Measurements from ENCODE around the gene PRPSAP1.

DNA sequence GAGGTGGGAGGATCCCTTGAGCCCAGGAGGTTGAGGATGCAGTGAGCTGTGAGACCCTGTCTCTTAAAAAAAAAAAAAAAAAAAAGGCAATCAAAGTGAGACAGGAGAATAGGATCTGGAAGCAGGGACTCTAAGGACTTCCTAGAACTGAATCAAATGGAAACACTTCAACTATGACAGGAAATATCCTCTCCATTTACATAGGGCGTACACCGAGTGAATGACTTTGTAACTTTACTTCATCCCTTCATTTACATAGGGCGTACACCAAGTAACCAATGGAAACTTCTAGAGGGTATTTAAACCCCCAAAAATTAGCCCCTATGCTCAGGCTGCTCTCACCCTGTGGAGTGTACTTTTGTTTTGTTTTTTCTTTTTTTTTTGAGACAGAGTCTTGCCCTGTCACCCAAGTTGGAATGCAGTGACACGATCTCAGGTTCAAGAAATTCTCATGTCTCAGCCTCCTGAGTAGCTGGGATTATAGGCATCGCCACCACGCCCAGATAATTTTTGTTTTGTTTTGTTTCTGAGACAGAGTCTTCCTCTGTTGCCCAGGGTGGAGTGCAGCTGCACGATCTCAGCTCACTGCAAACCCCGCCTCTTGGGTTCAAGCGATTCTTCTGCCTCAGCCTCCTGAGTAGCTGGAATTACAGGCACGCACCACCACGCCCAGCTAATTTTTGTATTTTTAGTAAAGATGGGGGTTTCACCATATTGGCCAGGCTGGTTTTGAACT lies 9.6 kb upstream of the PRPSAP1 start:
- TF ChIP-seq CTCF (IDR thresholded peaks at IDR 0.05; ENCODE audit: control extremely low read depth in 1 of 3, insufficient read depth in 1 of 3, low read depth in 1 of 3, low read length in 3 of 3) = no peak
- no peak for TF ChIP-seq EZH2 (IDR thresholded peaks at IDR 0.05; ENCODE audit: low read depth, low read length, severe bottlenecking)
